A549 (cell line): ENCODE data around the gene RRM1. TPM values are rescaled to one million over a fixed set of nuclear protein-coding genes. Genes with fewer than 3 reads are reported as not detected.
"Not testable (repeated sequence)": the region's sequence is repeated elsewhere in the genome, so short reads cannot be mapped to it uniquely, and the experiment has no call there.

ENCODE experiments used
- ATAC-seq, 2 experiments: fragments of 200-7000 bp in 1 of 2; fragments of >200 bp in 1 of 2; cut with Nextera tagmentation in 1 of 2; cut with Tn5 transposase in 1 of 2; 3 replicates each; pipeline versions ENCODE4 v1.8.0 to v1.9.1; 2018 to 2020; ENCODE audit warnings: mild to moderate bottlenecking in 1 of 2, moderate library complexity in 1 of 2
- CTCF ChIA-PET: fragments of 300-600 bp; sonication (Branson Sonifier 250); formaldehyde crosslinking; extraction: SDS; loops from one replicate; lab custom pipeline; 2021; ENCODE audit warnings: antibody characterized with exemption, inconsistent platforms; lab: Yijun Ruan, JAX
- POLR2A ChIA-PET: fragments of 350-600 bp; formaldehyde crosslinking; extraction: SDS; loops from one replicate; lab custom pipeline; 2021; ENCODE audit warnings: antibody characterized with exemption, inconsistent platforms; lab: Yijun Ruan, JAX
- DNase-seq, 2 experiments: peaks; one replicate each; pipeline versions ENCODE4 v3.0.0 to v3.0.0-alpha.2; 2011 to 2016; ENCODE audit warnings: low read depth in 1 of 2, low spot score in 1 of 2
- FAIRE-seq: peaks from 2 replicates; lab custom pipeline; 2011; peaks lifted over from hg19 to GRCh38; lab: Jason Lieb, UNC
- H3K27ac ChIP-seq, 2 experiments: fragments of >200 bp; sonication (Bioruptor Twin); formaldehyde crosslinking; 3 replicates each; pipeline ENCODE4 v1.5.1; 2016 to 2017
- H3K4me1 ChIP-seq: fragments of >200 bp; sonication (Bioruptor Twin); formaldehyde crosslinking; 3 replicates; pipeline ENCODE4 v1.6.1; 2016
- H3K4me2 ChIP-seq: fragments of >200 bp; sonication (Bioruptor Twin); formaldehyde crosslinking; 3 replicates; pipeline ENCODE4 v1.6.1; 2016
- H3K4me3 ChIP-seq: fragments of >200 bp; sonication (Bioruptor Twin); formaldehyde crosslinking; 3 replicates; pipeline ENCODE4 v1.5.1; 2016
- H3K9me3 ChIP-seq: fragments of >200 bp; sonication (Bioruptor Twin); formaldehyde crosslinking; 3 replicates; pipeline ENCODE4 v1.6.1; 2016
- BCL3 ChIP-seq: fragments of >200 bp; sonication (Bioruptor Twin); formaldehyde crosslinking; IDR thresholded peaks from 3 replicates; pipeline ENCODE4 v1.6.1; 2016
- CBX2 ChIP-seq: fragments of 200-600 bp; sonication (generic); IDR thresholded peaks from 2 replicates; pipeline ENCODE4 v1.6.1; 2016; ENCODE audit warnings: low read depth, mild to moderate bottlenecking, borderline replicate concordance
- CBX8 ChIP-seq: fragments of 200-600 bp; sonication (generic); IDR thresholded peaks from 2 replicates; pipeline ENCODE4 v1.6.1; 2016
- CHD2 ChIP-seq: fragments of 150-350 bp; IDR thresholded peaks from 2 replicates; pipeline ENCODE4 v1.6.1; 2014; ENCODE audit warnings: low read length; ENCODE audit not compliant: partially characterized antibody
- ESRRA ChIP-seq: fragments of 150-350 bp; IDR thresholded peaks from 2 replicates; pipeline ENCODE4 v1.6.1; 2014; ENCODE audit warnings: mild to moderate bottlenecking, low read length, borderline replicate concordance
- FOSL2 ChIP-seq, 2 experiments: fragments of 450-650 bp in 1 of 2; fragments of >200 bp in 1 of 2; sonication (Bioruptor Twin) in 1 of 2; formaldehyde crosslinking; IDR thresholded peaks; 2 replicates each; pipeline versions ENCODE4 v1.5.0 to v1.6.1; 2016 to 2020; ENCODE audit warnings: mild to moderate bottlenecking in 1 of 2, moderate library complexity in 1 of 2
- GATA3 ChIP-seq: IDR thresholded peaks from 2 replicates; pipeline ENCODE4 v1.6.1; 2012; ENCODE audit warnings: borderline replicate concordance
- HDAC2 ChIP-seq: fragments of 200-600 bp; sonication (generic); IDR thresholded peaks from 2 replicates; pipeline ENCODE4 v1.6.1; 2016
- KDM1A ChIP-seq: fragments of 200-600 bp; sonication (generic); IDR thresholded peaks from 2 replicates; pipeline ENCODE4 v1.6.1; 2016; ENCODE audit warnings: low read depth, mild to moderate bottlenecking
- NPAS2 ChIP-seq: fragments of 250-450 bp; sonication (Bioruptor Pico); IDR thresholded peaks from 2 replicates; pipeline ENCODE4 v1.8.0; 2022; ENCODE audit warnings: mild to moderate bottlenecking, moderate library complexity, borderline replicate concordance
- RAD21 ChIP-seq, 2 experiments: fragments of >200 bp in 1 of 2; sonication (Bioruptor Twin) in 1 of 2; formaldehyde crosslinking in 1 of 2; IDR thresholded peaks in 1 of 2; conservative IDR thresholded peaks in 1 of 2; 2 replicates in 1 of 2; 3 replicates in 1 of 2; pipeline ENCODE4 v1.6.1; 2012 to 2018; ENCODE audit warnings: inconsistent platforms in 1 of 2
- RARB ChIP-seq: fragments of 250-450 bp; sonication (Bioruptor Pico); IDR thresholded peaks from 2 replicates; pipeline ENCODE4 v1.8.0; 2021; ENCODE audit warnings: mild to moderate bottlenecking, moderate library complexity
- RFX5 ChIP-seq: fragments of 450-650 bp; IDR thresholded peaks from 2 replicates; pipeline ENCODE4 v1.7.1; 2014; ENCODE audit warnings: antibody characterized with exemption, mild to moderate bottlenecking, moderate library complexity
- SMC3 ChIP-seq: fragments of >200 bp; sonication (Bioruptor Twin); formaldehyde crosslinking; IDR thresholded peaks from 3 replicates; pipeline ENCODE4 v1.6.1; 2018; ENCODE audit warnings: inconsistent platforms
- TP53 ChIP-seq: fragments of 250-450 bp; sonication (Bioruptor Pico); IDR thresholded peaks from 2 replicates; pipeline ENCODE4 v1.5.0; 2021; ENCODE audit warnings: mild to moderate bottlenecking, moderate library complexity
- ZC3H11A ChIP-seq: fragments of 450-650 bp; IDR thresholded peaks from 2 replicates; pipeline ENCODE4 v1.6.1; 2014; ENCODE audit warnings: antibody characterized with exemption, mild to moderate bottlenecking
- ZFP36 ChIP-seq: fragments of 450-650 bp; IDR thresholded peaks from 2 replicates; pipeline ENCODE4 v1.6.1; 2014; ENCODE audit warnings: borderline replicate concordance; ENCODE audit not compliant: partially characterized antibody
- ZNF302 ChIP-seq: fragments of 250-450 bp; sonication (Bioruptor Pico); IDR thresholded peaks from 2 replicates; pipeline ENCODE4 v1.9.0; 2021; ENCODE audit warnings: inconsistent platforms, mild to moderate bottlenecking, moderate library complexity
- WGBS: methylation state at CpG from one replicate; pipeline ENCODE4 v1.1.6; 2017; ENCODE audit errors: missing lambda C conversion rate; 5-methylcytosine and 5-hydroxymethylcytosine counted together
- polyA plus RNA-seq, 4 experiments: library from polyadenylated mRNA; depleted of rRNA in 3 of 4; stranded (reverse); fragments of >200 nt; fragmentation: RNase III in 1 of 4; extraction: RNeasy Plus Mini Kit Qiagen cat#74134 plus additional on column Dnase treatment in 1 of 4; gene quantifications; 2 replicates in 3 of 4; 3 replicates in 1 of 4; pipeline ENCODE4 v1.2.3, GENCODE V29; 2011 to 2017
- TF ChIP-seq, protein P1 (sequence below): fragments of 250-450 bp; sonication (Bioruptor Pico); IDR thresholded peaks from 2 replicates; pipeline ENCODE4 v1.5.0; 2020; ENCODE audit warnings: low read depth, mild to moderate bottlenecking, moderate library complexity

RRM1 gene
- polyA plus RNA-seq, 2 of the 4 experiments (the other 2 are of a cell fraction): 91.4 to 120 TPM

DNA sequence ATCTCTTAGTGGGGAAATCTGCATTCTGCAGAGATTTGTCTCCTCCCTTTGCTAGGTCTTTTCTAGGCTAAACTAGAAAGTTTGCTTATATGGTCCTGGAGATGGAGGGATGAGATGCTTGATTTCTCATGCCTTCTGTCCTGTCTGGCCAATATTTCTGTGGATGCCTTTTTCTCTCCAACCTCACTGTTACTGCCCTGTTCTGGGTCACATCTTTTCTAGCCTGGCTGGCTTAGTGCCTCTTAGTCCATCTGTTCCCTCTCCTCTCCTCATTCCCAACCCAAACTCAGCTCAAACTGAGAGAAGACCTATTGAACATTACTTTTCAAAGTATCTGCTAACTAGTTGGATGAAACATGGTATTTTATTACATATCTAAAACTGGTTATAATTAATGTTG lies 62.0 kb downstream of the RRM1 start (continued):
- TF ChIP-seq, protein P1, sequence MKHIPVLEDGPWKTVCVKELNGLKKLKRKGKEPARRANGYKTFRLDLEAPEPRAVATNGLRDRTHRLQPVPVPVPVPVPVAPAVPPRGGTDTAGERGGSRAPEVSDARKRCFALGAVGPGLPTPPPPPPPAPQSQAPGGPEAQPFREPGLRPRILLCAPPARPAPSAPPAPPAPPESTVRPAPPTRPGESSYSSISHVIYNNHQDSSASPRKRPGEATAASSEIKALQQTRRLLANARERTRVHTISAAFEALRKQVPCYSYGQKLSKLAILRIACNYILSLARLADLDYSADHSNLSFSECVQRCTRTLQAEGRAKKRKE (CRISPR knock-in tag): no peak

- POLR2A ChIA-PET, H3K27ac ChIP-seq, FAIRE-seq, DNase-seq, ATAC-seq, H3K9me3 ChIP-seq, H3K4me2 ChIP-seq, CTCF ChIA-PET, H3K4me3 ChIP-seq, H3K4me1 ChIP-seq: not testable (repeated sequence)
- 67% methylated on average over 1 of the region's 1 CpG for WGBS
Measured at GRCh38 chr11:4158818-4159217, 64.2 kb downstream of the RRM1 start.

GRCh38 chr11:4161305-4161704 lies 66.7 kb downstream of the RRM1 start:
- Histone ChIP-seq H3K9me3 (no peaks in the 10 kb centered on the region), H3K4me3 (no peak overlapping the region), H3K27ac (no peak overlapping the region), H3K4me2 (no peak overlapping the region), H3K4me1 (no peaks in the 10 kb centered on the region)
- WGBS: 6% methylated on average over 1 of the region's 1 CpG
- DNase-seq: no peak
- POLR2A ChIA-PET: no interaction called here
- CTCF ChIA-PET: interaction anchor here (1.0 kb wide), 1 partner anchor 25 kb away, joined by 4 read pairs; no protein-coding TSS in a partner anchor
- no peak for FAIRE-seq
- ATAC-seq: no peak
- TF ChIP-seq TP53 (no peak), ZFP36 (no peak), FOSL2 (IDR thresholded peaks at IDR 0.05) (no peak), FOSL2 (CRISPR knock-in tag; IDR thresholded peaks at IDR 0.05) (no peak), RARB (CRISPR knock-in tag) (no peak), ESRRA (no peak), GATA3 (no peak)

DNA sequence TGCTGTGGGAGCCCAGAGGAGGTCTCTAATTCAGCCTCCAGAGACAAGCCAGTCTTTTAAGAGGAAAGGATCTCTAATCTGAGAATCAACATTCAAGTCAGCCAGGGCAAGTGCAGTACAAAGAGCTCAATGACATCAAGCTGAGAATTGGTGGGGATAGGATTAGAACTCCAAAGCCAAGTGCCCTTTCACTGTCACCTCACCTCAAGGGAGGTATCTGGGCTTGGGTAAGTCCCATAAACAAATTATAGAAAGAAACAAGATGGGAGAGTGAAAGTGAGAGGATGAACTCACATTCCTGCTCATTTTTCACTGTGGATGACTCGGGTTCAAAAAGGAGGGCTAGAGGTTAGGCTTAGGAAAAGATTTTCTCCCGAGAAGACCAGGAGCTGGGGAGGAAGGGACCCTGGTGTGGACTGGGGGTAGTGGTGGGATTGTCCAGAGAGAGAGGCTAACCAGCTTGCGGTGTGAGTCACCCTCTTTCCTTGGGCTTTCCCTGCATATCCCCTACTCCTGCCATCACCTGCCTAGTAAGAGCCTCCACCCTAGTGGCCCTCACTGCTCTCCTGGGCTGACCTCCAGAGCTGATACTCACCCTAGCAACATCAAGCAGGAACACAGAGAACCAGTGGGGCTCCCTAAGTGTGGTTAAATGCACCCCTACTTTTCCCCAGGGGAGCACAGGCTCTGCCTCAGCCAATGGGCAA lies 70.4 kb downstream of the RRM1 start:
- POLR2A ChIA-PET: no interaction called here
- H3K9me3 ChIP-seq: no peaks in the 10 kb centered on the region
- no peak for TF ChIP-seq KDM1A
- no peak for TF ChIP-seq RFX5
- no peak for TF ChIP-seq RAD21 (conservative IDR thresholded peaks at IDR 0.05 in 1 of 2, IDR thresholded peaks at IDR 0.05 in 1 of 2)
- TF ChIP-seq, protein P1 (CRISPR knock-in tag): no peak
- TF ChIP-seq TP53: no peak
- no peak for TF ChIP-seq HDAC2
- no peak for TF ChIP-seq SMC3
- no peak for TF ChIP-seq ZFP36
- TF ChIP-seq ZNF302 (CRISPR knock-in tag): no peak
- no peak for TF ChIP-seq NPAS2 (CRISPR knock-in tag)
- TF ChIP-seq ZC3H11A: no peak
- TF ChIP-seq BCL3: no peak
- TF ChIP-seq ESRRA: no peak
- no peak for TF ChIP-seq CBX2
- TF ChIP-seq CBX8: no peak
- TF ChIP-seq CHD2: no peak
- H3K4me1 ChIP-seq: no peaks in the 10 kb centered on the region
- ATAC-seq (no peak), FAIRE-seq (no peak), DNase-seq (no peak)
- WGBS: 39% methylated on average over 3 of the region's 3 CpGs
- no peak overlapping the region for H3K4me2 ChIP-seq
- no peak overlapping the region for H3K27ac ChIP-seq
- CTCF ChIA-PET: interaction anchor here (1.1 to 2.1 kb wide), 3 partner anchors 18 to 22 kb away, joined by 3 to 8 read pairs (median 5); no protein-coding TSS in a partner anchor
- H3K4me3 ChIP-seq: no peak overlapping the region
